Measurements from ENCODE around the gene GGN. TPM values are rescaled to one million over a fixed set of nuclear protein-coding genes. Genes with fewer than 3 reads are reported as not detected.

Gene GGN
- total RNA-seq, 2 experiments from 2014 or later, result 0.17 to 0.19 TPM

DNA sequence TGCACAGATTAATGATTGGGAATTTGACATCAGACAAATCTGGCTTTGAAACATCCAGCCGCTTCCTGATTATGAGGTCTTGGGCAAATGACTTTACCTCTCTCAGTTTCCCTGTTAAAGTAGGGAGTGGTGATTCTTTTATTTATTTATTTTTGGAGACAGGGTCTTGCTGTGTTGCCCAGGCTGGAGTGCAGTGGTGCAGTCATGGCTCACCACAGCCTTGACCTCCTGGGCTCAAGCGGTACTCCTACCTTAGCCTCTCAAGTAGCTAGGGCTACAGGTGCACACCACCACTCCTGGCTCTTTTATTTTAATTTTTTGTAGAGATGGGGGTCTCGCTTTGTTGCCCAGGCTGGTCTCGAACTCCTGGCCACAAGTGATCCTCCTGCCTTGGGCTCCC lies 10.8 kb downstream of the GGN start:
- POLR2A ChIA-PET, result interaction anchor here (1.5 kb wide), 1 partner anchor 26 kb away, joined by 5 read pairs; the partner anchor contains the start of gene FAM98C
- Mint-ChIP-seq H3K27ac (no peak overlapping the region), H3K36me3 (ENCODE audit: low read depth) (peaks cover 67% of the 10 kb centered on the region)

DNA sequence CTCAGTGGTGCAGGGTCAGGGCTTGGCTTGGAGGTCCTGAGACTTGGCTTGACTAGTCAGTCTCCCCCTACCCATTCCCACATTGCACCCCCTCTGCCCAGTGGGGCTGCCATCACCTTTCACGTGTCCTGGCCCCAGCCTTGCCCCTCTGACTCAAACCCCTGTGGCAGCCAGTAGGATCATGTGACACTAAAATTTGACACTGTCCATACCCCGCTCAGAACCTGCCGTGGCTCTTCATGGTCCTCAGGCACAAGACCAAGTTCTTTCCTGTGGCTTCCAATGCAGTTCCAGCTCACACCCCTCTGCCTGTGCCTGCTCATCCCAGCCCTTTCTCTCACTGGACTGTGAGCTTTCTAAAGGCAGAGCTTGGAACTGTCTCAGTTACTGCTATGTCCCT lies 11.3 kb downstream of the GGN start:
- ATAC-seq (ENCODE audit: poor library complexity) (no peak), DNase-seq (no peak)
- ChIA-PET POLR2A (interaction anchor here (1.3 to 1.4 kb wide), 2 partner anchors 11 to 26 kb away, joined by 5 to 9 read pairs; partner anchors contain the start of genes FAM98C and GGN), CTCF (no interaction called here)
- TF ChIP-seq, protein P1, sequence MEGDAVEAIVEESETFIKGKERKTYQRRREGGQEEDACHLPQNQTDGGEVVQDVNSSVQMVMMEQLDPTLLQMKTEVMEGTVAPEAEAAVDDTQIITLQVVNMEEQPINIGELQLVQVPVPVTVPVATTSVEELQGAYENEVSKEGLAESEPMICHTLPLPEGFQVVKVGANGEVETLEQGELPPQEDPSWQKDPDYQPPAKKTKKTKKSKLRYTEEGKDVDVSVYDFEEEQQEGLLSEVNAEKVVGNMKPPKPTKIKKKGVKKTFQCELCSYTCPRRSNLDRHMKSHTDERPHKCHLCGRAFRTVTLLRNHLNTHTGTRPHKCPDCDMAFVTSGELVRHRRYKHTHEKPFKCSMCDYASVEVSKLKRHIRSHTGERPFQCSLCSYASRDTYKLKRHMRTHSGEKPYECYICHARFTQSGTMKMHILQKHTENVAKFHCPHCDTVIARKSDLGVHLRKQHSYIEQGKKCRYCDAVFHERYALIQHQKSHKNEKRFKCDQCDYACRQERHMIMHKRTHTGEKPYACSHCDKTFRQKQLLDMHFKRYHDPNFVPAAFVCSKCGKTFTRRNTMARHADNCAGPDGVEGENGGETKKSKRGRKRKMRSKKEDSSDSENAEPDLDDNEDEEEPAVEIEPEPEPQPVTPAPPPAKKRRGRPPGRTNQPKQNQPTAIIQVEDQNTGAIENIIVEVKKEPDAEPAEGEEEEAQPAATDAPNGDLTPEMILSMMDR (IDR thresholded peaks at IDR 0.05), result no peak
- H3K9me3 ChIP-seq (ENCODE audit: control insufficient read depth in 1 of 2, insufficient read depth in 1 of 2, low read length in 2 of 2), result no peaks in the 10 kb centered on the region
- peak overlapping the region; percentile 78 for H3K4me3 Mint-ChIP-seq
- peaks cover 63% of the 10 kb centered on the region for H3K36me3 Mint-ChIP-seq (ENCODE audit: low read depth)
- no peaks in the 10 kb centered on the region for H3K9me3 Mint-ChIP-seq
- peaks cover 3% of the 10 kb centered on the region for H3K27me3 Mint-ChIP-seq
- H3K27ac ChIP-seq (ENCODE audit: low read depth in 1 of 2, low read length in 2 of 2), result no peak overlapping the region
- H3K4me1 Mint-ChIP-seq (ENCODE audit: low read depth), result peaks cover 30% of the 10 kb centered on the region
- H3K36me3 ChIP-seq (ENCODE audit: insufficient read depth, low read length), result peaks cover 41% of the 10 kb centered on the region
- intact Hi-C loops (cut with DNase I, micrococcal nuclease), result no loop called here
- peak overlapping the region; percentile 69 for H3K27ac Mint-ChIP-seq
- no peaks in the 10 kb centered on the region for H3K27me3 ChIP-seq (ENCODE audit: control insufficient read depth in 1 of 2, insufficient read depth in 2 of 2, low read length in 2 of 2)
- peaks cover 34% of the 10 kb centered on the region for H3K4me1 ChIP-seq (ENCODE audit: insufficient read depth, low read length)
- H3K4me3 ChIP-seq (ENCODE audit: low read length), result no peak overlapping the region

More for the DNA sequence above, 10.8 kb downstream of the GGN start:
- Mint-ChIP-seq H3K4me3 (peak overlapping the region; percentile 78), H3K9me3 (no peaks in the 10 kb centered on the region), H3K27me3 (peaks cover 3% of the 10 kb centered on the region), H3K4me1 (ENCODE audit: low read depth) (peaks cover 30% of the 10 kb centered on the region)
- TF ChIP-seq, protein P1 (IDR thresholded peaks at IDR 0.05), result no peak
- H3K9me3 ChIP-seq (ENCODE audit: control insufficient read depth in 1 of 2, insufficient read depth in 1 of 2, low read length in 2 of 2), result no peaks in the 10 kb centered on the region
- intact Hi-C loops (cut with DNase I, micrococcal nuclease), result no loop called here
- no peak overlapping the region for H3K4me3 ChIP-seq (ENCODE audit: low read length)
- CTCF ChIA-PET, result no interaction called here
- H3K27me3 ChIP-seq (ENCODE audit: control insufficient read depth in 1 of 2, insufficient read depth in 2 of 2, low read length in 2 of 2), result no peaks in the 10 kb centered on the region
- peaks cover 46% of the 10 kb centered on the region for H3K36me3 ChIP-seq (ENCODE audit: insufficient read depth, low read length)
- DNase-seq, result no peak
- H3K4me1 ChIP-seq (ENCODE audit: insufficient read depth, low read length), result peaks cover 34% of the 10 kb centered on the region
- H3K27ac ChIP-seq (ENCODE audit: low read depth in 1 of 2, low read length in 2 of 2), result no peak overlapping the region
- ATAC-seq (ENCODE audit: poor library complexity), result no peak

DNA sequence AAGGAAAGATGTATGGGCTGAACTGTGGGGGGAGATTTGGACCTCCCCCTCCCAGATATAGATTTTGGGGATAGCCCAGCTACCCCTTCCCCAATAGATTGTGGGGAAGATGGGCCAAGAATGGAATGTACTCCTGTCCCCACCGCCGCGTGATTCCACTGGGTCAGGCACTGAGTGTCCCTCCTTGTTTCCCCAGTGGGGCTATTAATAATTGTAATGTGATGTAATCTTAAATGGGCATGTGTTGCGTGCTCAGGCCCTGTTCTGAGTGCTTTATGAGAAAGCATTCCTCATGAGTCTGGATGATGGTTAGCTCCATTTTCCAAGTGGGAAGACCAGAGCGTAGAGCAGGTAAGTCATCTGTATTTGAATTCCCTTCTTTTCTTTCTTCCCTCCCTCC lies 12.1 kb downstream of the GGN start:
- POLR2A ChIA-PET, result interaction anchor here (0.8 to 1.8 kb wide), 5 partner anchors 12 to 1060 kb away, joined by 3 to 9 read pairs (median 5); partner anchors contain the start of genes EIF3K, FAM98C, GGN and RPS16
- ATAC-seq (ENCODE audit: poor library complexity), result no peak
- TF ChIP-seq, protein P1 (IDR thresholded peaks at IDR 0.05), result no peak
- Mint-ChIP-seq H3K36me3 (ENCODE audit: low read depth) (peaks cover 54% of the 10 kb centered on the region), H3K9me3 (no peaks in the 10 kb centered on the region), H3K27ac (peak overlapping the region; percentile 89), H3K4me3 (peak overlapping the region; percentile 99), H3K4me1 (ENCODE audit: low read depth) (peaks cover 30% of the 10 kb centered on the region), H3K27me3 (peaks cover 5% of the 10 kb centered on the region)
- Histone ChIP-seq H3K9me3 (ENCODE audit: control insufficient read depth in 1 of 2, insufficient read depth in 1 of 2, low read length in 2 of 2) (no peaks in the 10 kb centered on the region), H3K36me3 (ENCODE audit: insufficient read depth, low read length) (peaks cover 33% of the 10 kb centered on the region), H3K4me3 (ENCODE audit: low read length) (peak overlapping the region; percentile 93), H3K27ac (ENCODE audit: low read depth in 1 of 2, low read length in 2 of 2) (no peak overlapping the region), H3K4me1 (ENCODE audit: insufficient read depth, low read length) (peaks cover 34% of the 10 kb centered on the region), H3K27me3 (ENCODE audit: control insufficient read depth in 1 of 2, insufficient read depth in 2 of 2, low read length in 2 of 2) (no peaks in the 10 kb centered on the region)
- intact Hi-C loops (cut with DNase I, micrococcal nuclease), result loop anchor here in 1 of 2 experiments (1.0 to 2.0 kb wide), 4 partner anchors 13 to 469 kb away; partner anchors contain the start of genes FAM98C, GGN, SIPA1L3 and SPRED3
- DNase-seq, result no peak
- CTCF ChIA-PET, result interaction anchor here (2.5 kb wide), 1 partner anchor 27 kb away, joined by 36 read pairs; the partner anchor contains the start of gene FAM98C
